Gastrocnemius medialis (tissue), 4 donors: Measurements from ENCODE around the gene MRGPRX1. TPM values are rescaled to one million over a fixed set of nuclear protein-coding genes. Genes with fewer than 3 reads are reported as not detected.

Experiments
- ATAC-seq, 2 donors: fragments of 150-250 bp; one replicate each; pipeline ENCODE4 v1.9.1; 2016
- DNase-seq, 2 donors: peaks; one replicate each; pipeline ENCODE4 v3.0.0-alpha.2; 2019
- H3K27ac ChIP-seq, 4 donors: fragments of 200-600 bp; sonication (generic); 1 replicate in 1 of 4; 2 replicates in 3 of 4; pipeline ENCODE4 v1.5.1; 2016 to 2018; ENCODE audit warnings: mild to moderate bottlenecking in 2 of 4, moderate library complexity in 1 of 4
- H3K27me3 ChIP-seq, 3 donors: fragments of 200-600 bp; sonication (generic) in 2 of 3; 1 replicate in 1 of 3; 2 replicates in 2 of 3; pipeline versions ENCODE4 v1.5.1 to v1.6.0; 2016 to 2019; ENCODE audit warnings: mild to moderate bottlenecking in 1 of 3, moderate library complexity in 1 of 3
- H3K36me3 ChIP-seq, 2 donors: fragments of 200-600 bp; sonication (generic) in 1 of 2; one replicate each; pipeline ENCODE4 v1.5.1; 2017 to 2018
- H3K4me1 ChIP-seq, 2 donors: fragments of 200-600 bp; sonication (generic) in 1 of 2; one replicate each; pipeline ENCODE4 v1.5.1; 2016 to 2017; ENCODE audit warnings: mild to moderate bottlenecking in 2 of 2
- H3K4me3 ChIP-seq, 4 donors: fragments of 200-600 bp; sonication (generic) in 3 of 4; 1 replicate in 1 of 4; 2 replicates in 3 of 4; pipeline ENCODE4 v1.5.1; 2016 to 2019; ENCODE audit warnings: mild to moderate bottlenecking in 2 of 4
- H3K9me3 ChIP-seq, 3 donors: fragments of 200-600 bp; sonication (generic) in 2 of 3; 1 replicate in 1 of 3; 2 replicates in 2 of 3; pipeline ENCODE4 v1.5.1; 2016 to 2019
- POLR2A ChIP-seq, 2 donors: fragments of 450-650 bp; IDR thresholded peaks; one replicate each; pipeline ENCODE4 v1.6.1; 2017; ENCODE audit warnings: antibody characterized with exemption in 2 of 2, mild to moderate bottlenecking in 2 of 2, moderate library complexity in 2 of 2
- in situ Hi-C, 4 donors: fragments of 200-750 bp; cut with MboI; loops; one replicate each; pipeline versions ENCODE4 v1.15.0 to v1.8.0; 2017; ENCODE audit warnings: low sequenced_read_pairs in 4 of 4
- intact Hi-C: fragments of 100-400 bp; cut with DNase I; formaldehyde crosslinking; loops from one replicate; pipeline ENCODE4 v1.15.1; 2023; ENCODE audit warnings: low total_unique reads
- total RNA-seq, 4 donors: library from RNA; depleted of rRNA; stranded (reverse); fragments of >200 nt; gene quantifications; one replicate each; pipeline versions ENCODE4 v1.1.0 to v1.2.3, GENCODE V29; 2016
- TF ChIP-seq, protein P1 (sequence below), 5 experiments: fragments of 450-650 bp in 3 of 5; fragments of 200-600 bp in 2 of 5; sonication (generic) in 2 of 5; IDR thresholded peaks in 4 of 5; conservative IDR thresholded peaks in 1 of 5; 1 replicate in 4 of 5; 2 replicates in 1 of 5; pipeline ENCODE4 v1.5.1; 2016 to 2019; ENCODE audit warnings: antibody characterized with exemption in 5 of 5, mild to moderate bottlenecking in 3 of 5, moderate library complexity in 3 of 5

MRGPRX1 gene
- not detected for total RNA-seq

DNA sequence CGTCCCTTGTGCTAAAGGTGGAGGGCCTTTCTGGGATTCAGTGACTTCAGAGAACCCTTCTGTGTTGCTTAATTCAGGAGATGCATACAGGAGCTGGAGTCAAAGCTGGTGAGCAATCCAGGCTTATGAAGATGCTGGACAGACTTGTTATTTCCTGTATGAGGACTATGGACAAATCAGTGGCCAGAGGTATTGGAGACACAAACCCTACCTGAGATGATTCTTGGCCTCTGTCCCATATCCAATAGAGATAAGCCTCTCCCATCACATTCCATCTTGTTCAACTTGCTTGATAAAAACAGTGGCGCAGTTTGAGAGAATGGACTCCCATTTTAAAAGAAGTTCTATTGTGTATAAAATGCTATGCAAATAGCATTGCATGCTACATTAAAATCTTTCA lies at the start of gene MRGPRX1:
Gene MRGPRX1, minus strand, starts transcription at position 101 of the 400 bp plus-strand sequence. CDS start 4,630 bp downstream, outside the sequence.
- intact Hi-C loops (no loop called here), in situ Hi-C loops (no loop called here)
- no peaks in the 10 kb centered on the region for H3K27me3 ChIP-seq
- no peak within 1 kb of the TSS for H3K4me3 ChIP-seq
- no peaks in the 10 kb centered on the region for H3K4me1 ChIP-seq
- H3K9me3 ChIP-seq: no peaks in the 10 kb centered on the region
- H3K27ac ChIP-seq: no peak within 1 kb of the TSS
- no peaks in the 10 kb centered on the region for H3K36me3 ChIP-seq
- DNase-seq: no peak
- no peak for ATAC-seq
- TF ChIP-seq, protein P1, sequence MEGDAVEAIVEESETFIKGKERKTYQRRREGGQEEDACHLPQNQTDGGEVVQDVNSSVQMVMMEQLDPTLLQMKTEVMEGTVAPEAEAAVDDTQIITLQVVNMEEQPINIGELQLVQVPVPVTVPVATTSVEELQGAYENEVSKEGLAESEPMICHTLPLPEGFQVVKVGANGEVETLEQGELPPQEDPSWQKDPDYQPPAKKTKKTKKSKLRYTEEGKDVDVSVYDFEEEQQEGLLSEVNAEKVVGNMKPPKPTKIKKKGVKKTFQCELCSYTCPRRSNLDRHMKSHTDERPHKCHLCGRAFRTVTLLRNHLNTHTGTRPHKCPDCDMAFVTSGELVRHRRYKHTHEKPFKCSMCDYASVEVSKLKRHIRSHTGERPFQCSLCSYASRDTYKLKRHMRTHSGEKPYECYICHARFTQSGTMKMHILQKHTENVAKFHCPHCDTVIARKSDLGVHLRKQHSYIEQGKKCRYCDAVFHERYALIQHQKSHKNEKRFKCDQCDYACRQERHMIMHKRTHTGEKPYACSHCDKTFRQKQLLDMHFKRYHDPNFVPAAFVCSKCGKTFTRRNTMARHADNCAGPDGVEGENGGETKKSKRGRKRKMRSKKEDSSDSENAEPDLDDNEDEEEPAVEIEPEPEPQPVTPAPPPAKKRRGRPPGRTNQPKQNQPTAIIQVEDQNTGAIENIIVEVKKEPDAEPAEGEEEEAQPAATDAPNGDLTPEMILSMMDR (IDR thresholded peaks at IDR 0.05 in 4 of 5, conservative IDR thresholded peaks at IDR 0.05 in 1 of 5): no peak
- TF ChIP-seq POLR2A (IDR thresholded peaks at IDR 0.05): no peak

DNA sequence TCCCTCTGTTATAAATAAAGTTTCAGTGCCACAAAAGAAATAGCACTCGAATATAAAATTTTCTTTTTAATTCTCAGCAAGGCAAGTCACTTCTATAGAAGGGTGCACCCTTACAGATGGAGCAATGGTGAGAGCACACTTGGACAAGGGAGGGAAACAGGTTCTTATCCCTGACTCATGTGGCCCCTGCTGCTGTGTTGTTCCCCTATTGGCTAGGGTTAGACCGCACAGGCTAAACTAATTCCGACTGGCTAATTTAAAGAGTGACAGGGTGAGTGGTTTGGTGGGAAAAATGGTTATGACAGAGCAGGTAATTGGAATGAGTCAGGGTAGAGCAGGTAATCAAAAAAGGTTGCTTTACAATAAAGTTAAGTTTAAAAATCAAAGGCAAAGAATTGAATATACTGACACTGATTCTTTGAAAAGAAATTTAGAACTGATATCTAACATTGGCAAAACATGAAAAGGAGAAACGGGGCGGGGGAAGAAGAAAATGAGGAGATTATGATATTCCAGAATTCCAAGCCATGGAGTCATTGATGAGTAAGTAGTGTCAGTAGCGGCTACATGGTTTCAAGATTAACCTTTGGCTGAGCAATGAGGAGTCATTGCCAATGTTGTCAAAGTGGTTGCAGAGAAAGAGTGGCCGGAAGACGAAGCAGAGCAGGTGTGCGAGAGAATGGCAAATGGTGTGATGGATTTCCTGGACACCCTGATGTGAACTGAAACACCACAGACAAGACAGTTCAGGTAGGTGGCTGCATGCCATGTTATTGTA lies 48.4 kb upstream of the MRGPRX1 start:
- DNase-seq (no peak), ATAC-seq (no peak)
- TF ChIP-seq, protein P1 (IDR thresholded peaks at IDR 0.05 in 4 of 5, conservative IDR thresholded peaks at IDR 0.05 in 1 of 5): no peak
- TF ChIP-seq POLR2A (IDR thresholded peaks at IDR 0.05): no peak
- in situ Hi-C loops (no loop called here), intact Hi-C loops (no loop called here)
- no peaks in the 10 kb centered on the region for H3K4me1 ChIP-seq
- H3K27ac ChIP-seq: no peak overlapping the region
- no peaks in the 10 kb centered on the region for H3K9me3 ChIP-seq
- H3K4me3 ChIP-seq: no peak overlapping the region
- no peaks in the 10 kb centered on the region for H3K36me3 ChIP-seq
- H3K27me3 ChIP-seq: no peaks in the 10 kb centered on the region

DNA sequence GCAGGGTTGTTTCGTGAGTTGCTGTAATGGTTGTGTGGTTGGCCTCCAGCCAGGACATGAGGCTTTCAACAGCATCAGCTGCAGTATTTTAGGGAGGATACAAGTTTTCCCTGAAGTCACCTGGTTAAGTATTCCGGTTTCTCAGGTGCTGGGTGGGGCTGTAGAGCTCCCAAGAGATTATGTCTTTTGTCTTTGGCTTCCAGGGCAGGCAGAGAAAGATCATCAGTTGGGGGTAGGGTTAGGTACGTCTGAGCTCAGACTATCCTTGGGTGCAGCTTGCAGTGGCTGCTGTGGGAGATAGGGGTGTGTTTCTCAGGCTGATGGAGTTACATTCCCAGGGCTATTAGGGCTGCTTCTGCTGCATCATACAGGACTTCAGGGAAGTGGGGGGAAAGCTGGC lies 47.5 kb upstream of the MRGPRX1 start:
- Histone ChIP-seq H3K36me3 (no peaks in the 10 kb centered on the region), H3K9me3 (no peaks in the 10 kb centered on the region), H3K4me1 (no peaks in the 10 kb centered on the region), H3K4me3 (no peak overlapping the region), H3K27me3 (no peaks in the 10 kb centered on the region), H3K27ac (no peak overlapping the region)
- in situ Hi-C loops: no loop called here
- intact Hi-C loops: no loop called here
- TF ChIP-seq POLR2A (IDR thresholded peaks at IDR 0.05): no peak
- TF ChIP-seq, protein P1 (IDR thresholded peaks at IDR 0.05 in 4 of 5, conservative IDR thresholded peaks at IDR 0.05 in 1 of 5): no peak
- no peak for ATAC-seq
- DNase-seq: no peak

DNA sequence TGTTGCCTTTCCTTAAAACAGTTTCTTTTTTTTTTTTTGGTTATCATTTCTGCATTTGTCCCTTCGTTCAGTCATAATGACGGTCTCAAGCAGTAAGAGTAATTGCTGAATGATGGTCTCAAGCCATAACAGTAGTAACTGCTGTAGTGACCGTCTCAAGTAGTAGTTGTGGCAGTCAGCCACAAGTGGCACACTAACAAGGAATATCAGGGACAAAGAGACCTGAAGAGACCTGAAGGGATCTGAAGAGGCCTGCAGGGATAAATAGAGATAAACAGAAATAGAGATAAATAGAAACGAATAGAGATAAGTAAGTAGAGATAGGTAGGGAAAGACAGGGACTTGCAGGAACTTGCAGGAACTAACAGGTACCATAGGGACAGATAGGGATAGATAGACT lies 42.7 kb upstream of the MRGPRX1 start:
- in situ Hi-C loops: no loop called here

More for the DNA sequence above, 42.7 kb upstream of the MRGPRX1 start:
- Histone ChIP-seq H3K36me3 (no peaks in the 10 kb centered on the region), H3K27ac (no peak overlapping the region), H3K4me3 (no peak overlapping the region), H3K27me3 (no peaks in the 10 kb centered on the region), H3K4me1 (no peaks in the 10 kb centered on the region), H3K9me3 (no peaks in the 10 kb centered on the region)
- TF ChIP-seq POLR2A (IDR thresholded peaks at IDR 0.05): no peak
- TF ChIP-seq, protein P1 (IDR thresholded peaks at IDR 0.05 in 4 of 5, conservative IDR thresholded peaks at IDR 0.05 in 1 of 5): no peak
- intact Hi-C loops: no loop called here
- no peak for DNase-seq
- ATAC-seq: no peak
